GM12878 (cell line): ENCODE results near the gene FAM156A. TPM values are rescaled to one million over a fixed set of nuclear protein-coding genes. Genes with fewer than 3 reads are reported as not detected.

Source experiments
- ATAC-seq: fragments of 200-7000 bp; cut with Tn5 transposase; 3 replicates; pipeline ENCODE4 v1.9.1; 2020; ENCODE audit warnings: mild to moderate bottlenecking, moderate library complexity
- BruUV-seq: library from RNA; stranded (reverse); fragments of 400-500 nt; replicated peaks from 2 replicates; lab custom pipeline; 2021; lab: Mats Ljungman, UMichigan
- CTCF ChIA-PET: fragments of 300-600 bp; sonication (Branson Sonifier 250); formaldehyde crosslinking; extraction: SDS; loops from one replicate; lab custom pipeline; 2021; ENCODE audit warnings: inconsistent platforms; lab: Yijun Ruan, JAX
- POLR2A ChIA-PET: fragments of 350-600 bp; formaldehyde crosslinking; extraction: SDS; loops from one replicate; lab custom pipeline; 2021; ENCODE audit warnings: inconsistent platforms; lab: Charles Lee
- RAD21 ChIA-PET: fragments of 300-600 bp; sonication (Branson Sonifier 250); formaldehyde crosslinking; loops from one replicate; lab custom pipeline; 2023; ENCODE audit warnings: antibody characterized with exemption; ENCODE audit not compliant: unreplicated experiment; lab: Charles Lee
- SMC1A ChIA-PET: fragments of 300-600 bp; sonication (Branson Sonifier 250); formaldehyde crosslinking; loops from one replicate; lab custom pipeline; 2023; ENCODE audit not compliant: unreplicated experiment, uncharacterized antibody; lab: Charles Lee
- DNase-seq: peaks from one replicate; pipeline ENCODE4 v3.0.0-alpha.2; 2011; ENCODE audit warnings: low read depth, low spot score
- FAIRE-seq: peaks from 3 replicates; lab custom pipeline; 2011; peaks lifted over from hg19 to GRCh38; lab: Jason Lieb, UNC
- H2AFZ ChIP-seq: 2 replicates; pipeline ENCODE4 v1.6.0; 2011; ENCODE audit warnings: low read depth, low read length, control low read depth; ENCODE audit not compliant: control insufficient read depth
- H3K27ac ChIP-seq: 2 replicates; pipeline ENCODE4 v1.5.1; 2011; ENCODE audit warnings: control low read depth; ENCODE audit not compliant: control insufficient read depth, insufficient read depth
- H3K27me3 ChIP-seq, 2 experiments: replicated peaks in 1 of 2; 2 replicates each; pipeline versions ENCODE4 v1.6.0 to v1.6.1; 2011; ENCODE audit warnings: low read length in 1 of 2; ENCODE audit not compliant: control insufficient read depth in 2 of 2, insufficient read depth in 2 of 2
- H3K36me3 ChIP-seq, 2 experiments: 2 replicates each; pipeline ENCODE4 v1.5.1; 2011; ENCODE audit warnings: low read length in 1 of 2; ENCODE audit not compliant: control insufficient read depth in 2 of 2, insufficient read depth in 2 of 2
- H3K4me1 ChIP-seq: 2 replicates; pipeline ENCODE4 v1.6.1; 2011; ENCODE audit warnings: mild to moderate bottlenecking, low read length, moderate library complexity, mixed read lengths; ENCODE audit not compliant: control insufficient read depth, insufficient read depth
- H3K4me2 ChIP-seq: 2 replicates; pipeline ENCODE4 v1.6.0; 2011; ENCODE audit warnings: control low read depth; ENCODE audit not compliant: control insufficient read depth, insufficient read depth
- H3K4me3 ChIP-seq: fragments of 200-600 bp; sonication (generic); 2 replicates; pipeline ENCODE4 v1.5.1; 2016
- H3K79me2 ChIP-seq: 2 replicates; pipeline ENCODE4 v1.6.0; 2011; ENCODE audit warnings: low read length; ENCODE audit not compliant: control insufficient read depth, insufficient read depth
- H3K9ac ChIP-seq: 2 replicates; pipeline ENCODE4 v1.8.0; 2011; ENCODE audit warnings: low read length, control low read depth, mixed read lengths; ENCODE audit not compliant: control insufficient read depth, insufficient read depth
- H3K9me3 ChIP-seq: replicated peaks from 3 replicates; pipeline ENCODE4 v1.5.1; 2011; ENCODE audit warnings: mild to moderate bottlenecking, low read length; ENCODE audit not compliant: control insufficient read depth, insufficient read depth
- H4K20me1 ChIP-seq: 2 replicates; pipeline ENCODE4 v1.6.0; 2011; ENCODE audit not compliant: control insufficient read depth, insufficient read depth
- BHLHE40 ChIP-seq, 2 experiments: fragments of 450-650 bp in 1 of 2; IDR thresholded peaks; 2 replicates each; pipeline ENCODE4 v1.6.1; 2011 to 2017; ENCODE audit warnings: low read depth in 2 of 2, borderline replicate concordance in 1 of 2, improper control_type of control experiment in 1 of 2, low read length in 1 of 2, mild to moderate bottlenecking in 1 of 2
- CBX5 ChIP-seq: sonication (generic); IDR thresholded peaks from 2 replicates; pipeline ENCODE4 v1.6.1; 2016; ENCODE audit warnings: low read depth, moderate library complexity, mild to moderate bottlenecking, inconsistent platforms
- FOS ChIP-seq: IDR thresholded peaks from 3 replicates; pipeline ENCODE4 v1.6.1; 2011; ENCODE audit warnings: borderline replicate concordance; ENCODE audit not compliant: insufficient read length; ENCODE audit errors: extremely low read depth
- HCFC1 ChIP-seq: fragments of 150-350 bp; IDR thresholded peaks from 2 replicates; pipeline ENCODE4 v1.6.1; 2014; ENCODE audit warnings: low read length
- HSF1 ChIP-seq: fragments of 150-350 bp; IDR thresholded peaks from 2 replicates; pipeline ENCODE4 v1.6.1; 2014; ENCODE audit warnings: mild to moderate bottlenecking, low read depth, low read length
- MLLT1 ChIP-seq: fragments of 450-650 bp; IDR thresholded peaks from 2 replicates; pipeline ENCODE4 v1.6.1; 2016; ENCODE audit warnings: mild to moderate bottlenecking
- NR2C2 ChIP-seq: IDR thresholded peaks from 2 replicates; pipeline ENCODE4 v1.6.1; 2011; ENCODE audit warnings: borderline replicate concordance, low read depth; ENCODE audit not compliant: control insufficient read depth, insufficient read length
- RELA ChIP-seq: fragments of 450-650 bp; IDR thresholded peaks from 2 replicates; pipeline ENCODE4 v1.8.0; 2014; ENCODE audit warnings: borderline replicate concordance; ENCODE audit not compliant: partially characterized antibody
- RFX5 ChIP-seq: IDR thresholded peaks from 2 replicates; pipeline ENCODE4 v1.6.1; 2011; ENCODE audit warnings: low read depth, low read length, improper control_type of control experiment
- SREBF1 ChIP-seq: IDR thresholded peaks from 2 replicates; pipeline ENCODE4 v1.6.1; 2012; ENCODE audit warnings: mild to moderate bottlenecking, low read length
- SUPT20H ChIP-seq: IDR thresholded peaks from 2 replicates; pipeline ENCODE4 v1.6.1; 2011; ENCODE audit warnings: low read depth, mild to moderate bottlenecking, low read length, moderate library complexity, borderline replicate concordance; ENCODE audit not compliant: control insufficient read depth
- USF2 ChIP-seq: IDR thresholded peaks from 2 replicates; pipeline ENCODE4 v1.6.1; 2011; ENCODE audit warnings: low read depth, low read length, improper control_type of control experiment, borderline replicate concordance
- ZSCAN29 ChIP-seq: fragments of 450-650 bp; IDR thresholded peaks from 2 replicates; pipeline ENCODE4 v1.6.1; 2017; ENCODE audit warnings: mild to moderate bottlenecking, moderate library complexity
- WGBS: methylation state at CpG from one replicate; pipeline ENCODE4 v1.1.6; 2016; ENCODE audit warnings: low lambda C conversion rate; ENCODE audit not compliant: insufficient replicate concordance, insufficient coverage; ENCODE audit errors: missing lambda C conversion rate; 5-methylcytosine and 5-hydroxymethylcytosine counted together
- in situ Hi-C: fragments of 300-500 bp; cut with MboI; formaldehyde crosslinking; loops from 9 replicates; pipeline ENCODE4 v1.14.3; 2018; ENCODE audit warnings: mixed read lengths
- intact Hi-C: fragments of 100-400 bp; cut with micrococcal nuclease; formaldehyde crosslinking; loops from one replicate; pipeline ENCODE4 v1.14.2; 2022; ENCODE audit not compliant: unreplicated experiment
- polyA plus RNA-seq, 11 experiments: library from polyadenylated mRNA; depleted of rRNA in 4 of 11; unstranded in 6 of 11; stranded (reverse) in 5 of 11; fragments of >200 nt; fragmentation: Nextera tagmentation in 4 of 11; fragmentation: Illumina TruSeq in 1 of 11; extraction: Ambion mirVana in 4 of 11; extraction: Trizol in 1 of 11; gene quantifications; 1 replicate in 1 of 11; 2 replicates in 10 of 11; pipeline versions ENCODE4 v1.2.1 to v1.2.3, GENCODE V29; 2011 to 2016; ENCODE audit warnings: inconsistent platforms in 2 of 11, missing spikeins in 2 of 11, low read depth in 1 of 11
- total RNA-seq, 4 experiments: library from RNA; depleted of rRNA in 3 of 4; stranded (reverse); fragments of >200 nt in 3 of 4; fragmentation: Illumina TruSeq in 1 of 4; extraction: Trizol in 1 of 4; gene quantifications; 2 replicates each; pipeline versions ENCODE4 v1.2.1 to v1.2.3, GENCODE V29; 2013 to 2021

FAM156A gene
- total and polyA plus RNA-seq, 10 of the 15 experiments (the other 5 are each of a cell fraction or from before 2014, with no cell fraction given), result 2.9 to 25.2 (median 16.3) TPM

GRCh38 chrX:53004811-53005210 is 46.5 kb upstream of the FAM156A start:
- Histone ChIP-seq H2AFZ (no peak overlapping the region), H3K79me2 (no peaks in the 10 kb centered on the region), H3K27ac (no peak overlapping the region), H4K20me1 (no peaks in the 10 kb centered on the region), H3K36me3 (no peaks in the 10 kb centered on the region), H3K27me3 (no peaks in the 10 kb centered on the region), H3K9me3 (peaks cover 2% of the 10 kb centered on the region; the same call in 1 of the 3 replicates), H3K4me1 (no peaks in the 10 kb centered on the region), H3K4me3 (no peak overlapping the region), H3K4me2 (no peak overlapping the region), H3K9ac (no peak overlapping the region)
- DNase-seq (no peak), ATAC-seq (no peak), FAIRE-seq (no peak)
- BruUV-seq, result no TSS peak
- 26% methylated on average over 4 of the region's 4 CpGs for WGBS
- ChIA-PET CTCF (no interaction called here), RAD21 (no interaction called here), POLR2A (interaction anchor here (1.2 kb wide), 1 partner anchor 10 kb away, joined by 3 read pairs; no protein-coding TSS in a partner anchor), SMC1A (no interaction called here)
- in situ Hi-C loops, result no loop called here
- TF ChIP-seq ZSCAN29 (no peak), BHLHE40 (IDR thresholded peaks at IDR 0.05; ENCODE audit: borderline replicate concordance in 1 of 2, low read depth in 2 of 2, low read length in 1 of 2) (no peak), FOS (no peak), RFX5 (no peak), HCFC1 (no peak), CBX5 (no peak), NR2C2 (no peak), HSF1 (no peak), USF2 (no peak), SREBF1 (no peak), RELA (no peak), SUPT20H (no peak), MLLT1 (no peak)
- intact Hi-C loops, result no loop called here
